K562 (cell line): ENCODE results near the gene MYO10. TPM values are rescaled to one million over a fixed set of nuclear protein-coding genes. Genes with fewer than 3 reads are reported as not detected.

Experiments
- ATAC-seq: fragments of 200-7000 bp; cut with Tn5 transposase; 3 replicates; pipeline ENCODE4 v1.9.1; 2020; ENCODE audit warnings: moderate library complexity
- BruUV-seq: library from RNA; stranded (reverse); fragments of 400-500 nt; replicated peaks from 2 replicates; lab custom pipeline; 2021; lab: Mats Ljungman, UMichigan
- CTCF ChIA-PET: fragments of 300-600 bp; formaldehyde crosslinking; extraction: SDS; loops from one replicate; lab custom pipeline; 2021; ENCODE audit warnings: low intra/inter-chr PET ratio; lab: Yijun Ruan, JAX
- POLR2A ChIA-PET: fragments of 300-600, 350-650 bp; sonication (Branson Sonifier 250); formaldehyde crosslinking; extraction: SDS; loops from one replicate; lab custom pipeline; 2021; ENCODE audit warnings: antibody characterized with exemption, inconsistent platforms; lab: Yijun Ruan, JAX
- DNase-seq, 4 experiments: peaks; one replicate each; pipeline versions ENCODE4 v3.0.0 to v3.0.0-alpha.2; 2011 to 2018; ENCODE audit warnings: low spot score in 3 of 4, mixed read lengths in 3 of 4; ENCODE audit errors: extremely low read depth in 1 of 4
- FAIRE-seq: peaks from 2 replicates; lab custom pipeline; 2011; peaks lifted over from hg19 to GRCh38; lab: Jason Lieb, UNC
- H2AFZ ChIP-seq: 2 replicates; pipeline ENCODE4 v1.6.0; 2011; ENCODE audit warnings: low read depth, low read length, control low read depth, inconsistent platforms
- H3K27ac ChIP-seq: fragments of 200-600 bp; 3 replicates; pipeline ENCODE4 v1.8.0; 2011; ENCODE audit warnings: low read depth, mild to moderate bottlenecking, control low read depth, inconsistent platforms, low read length, moderate library complexity, mixed read lengths; ENCODE audit errors: extremely low read depth
- H3K27me3 ChIP-seq, 2 experiments: fragments of 300-600 bp in 1 of 2; 2 replicates in 1 of 2; 3 replicates in 1 of 2; pipeline versions ENCODE4 v1.6.0 to v1.8.0; 2011; ENCODE audit warnings: inconsistent platforms in 2 of 2, low read length in 2 of 2, mild to moderate bottlenecking in 1 of 2, mixed read lengths in 1 of 2, moderate library complexity in 1 of 2; ENCODE audit not compliant: control insufficient read depth in 2 of 2, insufficient read depth in 2 of 2
- H3K36me3 ChIP-seq: fragments of 300-600 bp; 3 replicates; pipeline ENCODE4 v1.8.0; 2011; ENCODE audit warnings: mild to moderate bottlenecking, low read length, inconsistent platforms; ENCODE audit not compliant: control insufficient read depth, insufficient read depth
- H3K4me1 ChIP-seq, 2 experiments: fragments of 200-600 bp in 1 of 2; replicated peaks in 1 of 2; 2 replicates in 1 of 2; 3 replicates in 1 of 2; pipeline versions ENCODE4 v1.5.1 to v1.8.0; 2011; ENCODE audit warnings: inconsistent platforms in 2 of 2, low read length in 2 of 2, mild to moderate bottlenecking in 1 of 2, mixed read lengths in 1 of 2, moderate library complexity in 1 of 2; ENCODE audit not compliant: control insufficient read depth in 2 of 2, insufficient read depth in 2 of 2
- H3K4me2 ChIP-seq: 2 replicates; pipeline ENCODE4 v1.6.1; 2011; ENCODE audit warnings: low read length, control low read depth, inconsistent platforms, mixed read lengths; ENCODE audit not compliant: insufficient read depth
- H3K4me3 ChIP-seq: fragments of 200-600 bp; sonication (generic), shearing (Covaris generic); 2 replicates; pipeline ENCODE4 v1.5.1; 2016; ENCODE audit warnings: control low read depth, inconsistent platforms
- H3K79me2 ChIP-seq: fragments of 200-600 bp; 3 replicates; pipeline ENCODE4 v1.8.0; 2011; ENCODE audit warnings: low read length, inconsistent platforms; ENCODE audit not compliant: control insufficient read depth, insufficient read depth
- H3K9ac ChIP-seq, 2 experiments: 2 replicates each; pipeline versions ENCODE4 v1.6.0 to v1.6.1; 2011; ENCODE audit warnings: low read depth in 2 of 2, low read length in 2 of 2, control low read depth in 1 of 2, inconsistent platforms in 1 of 2, mild to moderate bottlenecking in 1 of 2, mixed read lengths in 1 of 2; ENCODE audit not compliant: insufficient read depth in 1 of 2
- H3K9me1 ChIP-seq: one replicate; pipeline ENCODE4 v1.6.0; 2011; ENCODE audit warnings: inconsistent platforms, mild to moderate bottlenecking, low read length, moderate library complexity; ENCODE audit not compliant: control insufficient read depth, insufficient read depth
- H3K9me3 ChIP-seq: replicated peaks from 2 replicates; pipeline ENCODE4 v1.5.1; 2011; ENCODE audit warnings: low read depth, low read length, inconsistent platforms; ENCODE audit not compliant: control insufficient read depth, insufficient read depth
- H4K20me1 ChIP-seq: replicated peaks from 2 replicates; pipeline ENCODE4 v1.6.1; 2011; ENCODE audit warnings: low read length, inconsistent platforms, mixed read lengths; ENCODE audit not compliant: control insufficient read depth, insufficient read depth
- GTF2E2 ChIP-seq: fragments of 200-800 bp; sonication (Bioruptor generic); IDR thresholded peaks from 2 replicates; pipeline ENCODE4 v1.6.1; 2016; ENCODE audit warnings: missing genetic modification characterization, missing compliant biosample characterization
- HEY1 ChIP-seq: fragments of 250-450 bp; sonication (Bioruptor Pico); IDR thresholded peaks from 2 replicates; pipeline ENCODE4 v1.5.0; 2020; ENCODE audit warnings: mild to moderate bottlenecking, moderate library complexity, borderline replicate concordance
- IRF9 ChIP-seq: fragments of 450-650 bp; IDR thresholded peaks from 2 replicates; pipeline ENCODE4 v1.6.1; 2016; ENCODE audit warnings: missing biosample characterization, missing genetic modification characterization
- KAT8 ChIP-seq: fragments of 450-650 bp; IDR thresholded peaks from 2 replicates; pipeline ENCODE4 v1.6.1; 2016; ENCODE audit warnings: low read depth, mild to moderate bottlenecking
- POLR2AphosphoS2 ChIP-seq: IDR thresholded peaks from 2 replicates; pipeline ENCODE4 v1.6.1; 2012; ENCODE audit warnings: low read length, improper control_type of control experiment
- RCOR1 ChIP-seq, 2 experiments: IDR thresholded peaks; 2 replicates each; pipeline ENCODE4 v1.6.1; 2012; ENCODE audit warnings: low read depth in 2 of 2, low read length in 2 of 2, borderline replicate concordance in 1 of 2, improper control_type of control experiment in 1 of 2
- TARDBP ChIP-seq: fragments of 450-650 bp; IDR thresholded peaks from 2 replicates; pipeline ENCODE4 v1.6.1; 2016
- ZKSCAN3 ChIP-seq: fragments of 250-450 bp; sonication (Bioruptor Pico); IDR thresholded peaks from 2 replicates; pipeline ENCODE4 v1.4.0; 2020
- ZNF407 ChIP-seq: fragments of 450-650 bp; IDR thresholded peaks from 2 replicates; pipeline ENCODE4 v1.6.1; 2016; ENCODE audit warnings: low read depth
- ZNF431 ChIP-seq: sonication (generic); formaldehyde crosslinking; IDR thresholded peaks from 2 replicates; pipeline ENCODE4 v1.8.0; 2022; ENCODE audit warnings: mild to moderate bottlenecking, missing genetic modification reagents
- ZNF57 ChIP-seq: fragments of 450-650 bp; formaldehyde crosslinking; IDR thresholded peaks from 2 replicates; pipeline ENCODE4 v1.4.0; 2020; ENCODE audit warnings: mild to moderate bottlenecking, moderate library complexity
- ZNF584 ChIP-seq: fragments of 200-800 bp; sonication (Bioruptor generic); IDR thresholded peaks from 2 replicates; pipeline ENCODE4 v1.6.1; 2016; ENCODE audit warnings: low read depth, mild to moderate bottlenecking, missing genetic modification characterization, missing compliant biosample characterization
- WGBS: fragments of 100-300 bp; shearing (Covaris generic); methylation state at CpG from one replicate; pipeline ENCODE4 v1.1.6; 2016; ENCODE audit warnings: low coverage, mixed read lengths; ENCODE audit not compliant: insufficient coverage; ENCODE audit errors: missing lambda C conversion rate; 5-methylcytosine and 5-hydroxymethylcytosine counted together
- in situ Hi-C: fragments of 300-500 bp; cut with MboI; formaldehyde crosslinking; loops from 4 replicates; pipeline ENCODE4 v1.15.0; 2018; ENCODE audit warnings: inconsistent platforms, mixed read lengths
- intact Hi-C: fragments of 100-400 bp; cut with micrococcal nuclease; formaldehyde crosslinking; loops from 2 replicates; pipeline ENCODE4 v1.14.2; 2022
- polyA plus RNA-seq, 8 experiments: library from polyadenylated mRNA; depleted of rRNA in 4 of 8; stranded (reverse) in 5 of 8; unstranded in 3 of 8; fragments of >200 nt; fragmentation: Nextera tagmentation in 2 of 8; fragmentation: Illumina TruSeq in 1 of 8; extraction: Ambion mirVana in 2 of 8; extraction: Trizol in 1 of 8; gene quantifications; 2 replicates each; pipeline versions ENCODE4 v1.2.1 to v1.2.3, GENCODE V29; 2011 to 2014; ENCODE audit warnings: inconsistent platforms in 1 of 8, missing spikeins in 1 of 8
- total RNA-seq, 7 experiments: library from RNA; depleted of rRNA in 6 of 7; stranded (reverse); fragments of >200 nt in 6 of 7; fragmentation: Illumina TruSeq in 2 of 7; extraction: Trizol in 2 of 7; gene quantifications; 2 replicates each; pipeline versions ENCODE4 v1.2.1 to v1.2.3, GENCODE V29; 2011 to 2021; ENCODE audit warnings: low replicate concordance in 1 of 7
- TF ChIP-seq, protein P1 (sequence below), 2 experiments: IDR thresholded peaks; 2 replicates each; pipeline ENCODE4 v1.6.1; 2011; ENCODE audit warnings: borderline replicate concordance in 1 of 2, control low read depth in 1 of 2, low read depth in 1 of 2, low read length in 1 of 2, mild to moderate bottlenecking in 1 of 2, mixed read lengths in 1 of 2, moderate library complexity in 1 of 2; ENCODE audit not compliant: insufficient read depth in 1 of 2, insufficient read length in 1 of 2, poor library complexity in 1 of 2, severe bottlenecking in 1 of 2; ENCODE audit errors: extremely low read depth in 1 of 2

The MYO10 gene
- total and polyA plus RNA-seq, 9 of the 15 experiments (the other 6 are each of a cell fraction or from before 2014, with no cell fraction given) = 0.04 to 0.24 TPM; not detected in 7

GRCh38 chr5:16934677-16935153, 1.4 kb downstream of the MYO10 start:
- ChIA-PET CTCF (no interaction called here), POLR2A (no interaction called here)
- ATAC-seq (no peak), DNase-seq (no peak), FAIRE-seq (no peak)
- Histone ChIP-seq H4K20me1 (no peaks in the 10 kb centered on the region), H3K9ac (no peak overlapping the region), H3K27ac (no peak overlapping the region), H3K79me2 (no peaks in the 10 kb centered on the region), H3K36me3 (no peaks in the 10 kb centered on the region), H3K27me3 (peaks cover 6 to 13% of the 10 kb centered on the region in 2 experiments; a peak in 2 of 5 replicates), H3K4me1 (peaks cover 0 to 13% of the 10 kb centered on the region in 2 experiments; a peak in 2 of 5 replicates), H3K4me3 (no peak overlapping the region), H3K9me1 (no peaks in the 10 kb centered on the region), H3K4me2 (no peak overlapping the region), H2AFZ (no peak overlapping the region), H3K9me3 (no peaks in the 10 kb centered on the region)
- intact Hi-C loops = loop anchor here (5.0 kb wide), 1 partner anchor 258 kb away; no protein-coding TSS in a partner anchor
- in situ Hi-C loops = no loop called here
- WGBS = 3% methylated on average over 6 of the region's 6 CpGs
- BruUV-seq = no TSS peak
- TF ChIP-seq ZKSCAN3 (CRISPR knock-in tag) (no peak), ZNF431 (CRISPR knock-in tag) (no peak), ZNF584 (CRISPR knock-in tag) (no peak), POLR2AphosphoS2 (no peak), IRF9 (tag) (no peak), GTF2E2 (no peak), TARDBP (no peak), ZNF407 (no peak), ZNF57 (CRISPR knock-in tag) (no peak), RCOR1 (IDR thresholded peaks at IDR 0.05; ENCODE audit: borderline replicate concordance in 1 of 2, low read depth in 2 of 2, low read length in 2 of 2) (no peak), HEY1 (CRISPR knock-in tag) (no peak), KAT8 (no peak)
- TF ChIP-seq, protein P1, sequence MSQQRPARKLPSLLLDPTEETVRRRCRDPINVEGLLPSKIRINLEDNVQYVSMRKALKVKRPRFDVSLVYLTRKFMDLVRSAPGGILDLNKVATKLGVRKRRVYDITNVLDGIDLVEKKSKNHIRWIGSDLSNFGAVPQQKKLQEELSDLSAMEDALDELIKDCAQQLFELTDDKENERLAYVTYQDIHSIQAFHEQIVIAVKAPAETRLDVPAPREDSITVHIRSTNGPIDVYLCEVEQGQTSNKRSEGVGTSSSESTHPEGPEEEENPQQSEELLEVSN (IDR thresholded peaks at IDR 0.05; ENCODE audit: borderline replicate concordance in 1 of 2, extremely low read depth in 1 of 2, insufficient read depth in 1 of 2, insufficient read length in 1 of 2, low read depth in 1 of 2, low read length in 1 of 2, poor library complexity in 1 of 2, severe bottlenecking in 1 of 2) = no peak
